Measurements from ENCODE around the gene ATOSA.

- TF ChIP-seq SPI1 (IDR thresholded peaks at IDR 0.05; ENCODE audit: low read depth, low read length): no peak
- TF ChIP-seq POLR2AphosphoS5 (IDR thresholded peaks at IDR 0.05; ENCODE audit: low read depth, low read length): no peak
- TF ChIP-seq TAF1 (IDR thresholded peaks at IDR 0.05; ENCODE audit: low read depth, low read length): no peak
Observed at GRCh38 chr15:52682781-52683180, 3.6 kb upstream of the ATOSA start.
